Fibroblast of skin of scalp (primary cell): ENCODE measurements around the gene BICRA.
"Not testable (repeated sequence)": the region's sequence is repeated elsewhere in the genome, so short reads cannot be mapped to it uniquely, and the experiment has no call there.

Experiments used
- DNase-seq: peaks from one replicate; pipeline ENCODE4 v3.0.0-alpha.2; 2013

Gene BICRA

DNA sequence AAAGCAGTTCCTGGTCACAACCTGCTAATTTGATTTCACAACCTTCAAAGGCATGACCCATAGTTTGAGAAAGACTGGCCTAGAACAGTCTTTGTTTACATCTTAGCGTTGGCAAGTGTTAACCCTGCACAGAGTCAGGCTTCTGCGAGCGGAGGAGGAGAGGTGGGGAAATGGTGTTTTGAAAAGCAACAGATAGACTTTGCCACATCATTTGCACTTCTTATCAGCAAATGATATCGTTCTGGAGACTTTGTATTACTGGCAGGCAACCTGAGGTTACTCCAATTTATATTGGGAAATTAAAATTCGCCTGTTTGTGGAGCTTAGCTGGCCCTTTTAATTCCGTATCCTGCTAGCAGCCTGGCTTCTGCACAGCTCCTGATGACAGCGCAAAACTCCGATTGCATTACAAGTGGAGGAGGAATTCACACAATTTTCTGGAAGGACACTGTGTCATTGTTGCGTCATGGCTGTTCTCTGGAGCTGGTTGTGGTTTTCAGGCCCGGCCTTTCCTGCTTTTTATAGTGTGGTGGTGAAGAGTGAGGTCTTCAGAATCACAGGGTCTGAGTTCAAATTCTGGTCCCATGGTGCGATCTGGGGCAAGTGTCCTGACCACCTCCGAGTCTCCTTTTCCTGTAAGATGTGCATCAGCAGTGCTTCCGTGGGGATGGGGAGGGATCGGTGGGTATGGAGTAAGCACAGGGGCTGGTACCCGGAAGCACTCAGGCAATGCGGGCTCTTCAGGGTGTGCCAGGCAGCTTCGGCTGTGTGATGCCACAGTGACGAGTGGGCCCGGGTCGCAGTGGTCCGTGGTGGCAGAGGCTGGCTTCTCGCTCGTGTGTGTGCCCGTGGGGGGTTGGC is 55.2 kb downstream of the BICRA start:
- peak; percentile 98 for DNase-seq

DNA sequence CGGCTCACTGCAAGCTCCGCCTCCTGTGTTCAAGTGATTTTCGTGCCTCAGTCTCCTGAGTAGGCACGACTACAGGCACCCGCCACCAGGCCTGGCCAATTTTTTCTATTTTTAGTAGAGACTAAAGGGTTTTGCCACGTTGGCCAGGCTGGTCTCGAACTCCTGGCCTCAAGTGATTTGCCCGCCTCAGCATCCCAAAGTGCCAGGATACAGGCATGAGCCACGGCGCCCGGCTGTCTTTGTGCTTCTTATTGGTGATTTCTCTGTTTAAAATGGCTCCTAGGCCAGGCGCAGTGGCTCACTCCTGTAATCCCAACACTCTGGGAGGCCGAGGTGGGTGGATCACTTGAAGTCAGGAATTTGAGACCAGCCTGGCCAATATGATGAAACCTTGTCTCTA is 59.6 kb downstream of the BICRA start:
- DNase-seq: not testable (repeated sequence)

DNA sequence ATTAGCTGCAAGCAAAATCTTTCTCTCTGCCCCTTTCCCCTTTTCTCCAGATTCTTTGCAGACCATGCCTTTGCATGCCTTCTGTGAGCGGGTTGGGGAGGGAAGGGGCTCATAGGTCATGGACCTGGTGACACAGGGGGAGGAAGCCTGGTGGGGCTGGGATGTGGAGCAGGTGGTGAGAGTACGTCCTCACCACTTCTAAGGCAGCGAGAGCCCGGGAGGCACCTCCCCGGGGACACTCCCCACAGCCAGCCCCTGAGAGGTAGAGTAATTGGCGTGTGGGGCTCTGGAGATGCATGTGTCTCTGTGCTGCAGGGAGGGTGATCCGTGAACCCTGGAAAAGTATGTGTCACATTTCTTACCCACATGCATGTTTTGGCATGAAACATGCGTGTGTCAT is 61.8 kb downstream of the BICRA start:
- DNase-seq: no peak

DNA sequence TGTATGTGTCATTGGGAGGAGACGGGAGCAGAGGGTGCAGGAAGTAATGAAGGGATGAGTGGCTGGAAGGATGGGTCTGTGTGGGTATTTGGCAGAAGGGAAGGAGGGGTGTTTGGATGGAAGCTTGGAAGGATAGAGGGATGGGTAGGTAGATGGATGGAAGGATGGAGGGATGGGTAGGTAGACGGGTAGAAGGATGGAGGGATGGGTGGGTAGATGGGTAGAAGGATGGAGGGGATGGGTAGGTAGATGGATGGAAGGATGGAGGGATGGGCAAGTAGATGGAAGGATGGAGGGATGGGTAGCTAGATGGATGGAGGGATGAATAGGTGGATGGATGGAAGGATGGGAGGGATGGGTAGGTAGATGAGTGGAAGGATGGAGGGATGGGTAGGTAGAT is 62.6 kb downstream of the BICRA start:
- no peak for DNase-seq

DNA sequence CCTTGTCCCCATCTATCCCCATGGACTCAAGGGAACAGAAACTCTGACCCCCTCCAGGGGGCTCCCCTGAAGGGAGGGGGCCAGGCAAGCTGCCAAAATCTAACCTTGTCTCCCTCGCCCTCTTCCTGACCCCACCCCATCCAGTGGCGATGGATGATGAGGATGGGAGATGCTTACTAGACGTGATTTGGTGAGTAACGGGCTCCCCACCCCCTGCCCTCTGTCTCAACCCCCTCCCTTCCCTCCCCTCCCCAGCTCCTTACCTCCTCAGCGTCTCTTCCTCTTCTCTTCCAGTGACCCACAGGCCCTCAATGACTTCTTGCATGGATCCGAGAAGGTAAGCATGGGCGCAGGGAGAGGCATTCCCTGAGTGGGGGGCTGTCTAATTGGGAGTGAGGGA is 64.5 kb downstream of the BICRA start:
- DNase-seq: no peak

DNA sequence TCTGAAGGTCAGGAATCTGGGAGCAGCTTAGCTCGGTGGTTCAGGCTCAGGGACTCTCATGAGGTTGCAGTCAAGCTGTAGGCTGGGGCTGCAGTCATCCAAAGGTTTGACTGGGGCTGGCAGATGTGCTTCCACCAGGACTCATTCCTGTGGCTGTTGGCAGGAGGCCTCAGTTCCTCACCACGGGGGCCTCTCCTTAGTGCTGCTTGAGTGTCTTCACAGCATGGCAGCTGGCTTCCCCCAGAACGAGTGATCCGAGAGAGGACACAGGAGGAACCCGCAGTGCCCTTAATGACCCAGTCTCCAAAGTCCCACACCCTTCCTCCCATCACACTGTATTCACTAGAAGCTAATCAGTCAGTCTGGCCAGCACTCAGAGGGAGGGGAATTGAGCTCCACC is 65.6 kb downstream of the BICRA start:
- no peak for DNase-seq

DNA sequence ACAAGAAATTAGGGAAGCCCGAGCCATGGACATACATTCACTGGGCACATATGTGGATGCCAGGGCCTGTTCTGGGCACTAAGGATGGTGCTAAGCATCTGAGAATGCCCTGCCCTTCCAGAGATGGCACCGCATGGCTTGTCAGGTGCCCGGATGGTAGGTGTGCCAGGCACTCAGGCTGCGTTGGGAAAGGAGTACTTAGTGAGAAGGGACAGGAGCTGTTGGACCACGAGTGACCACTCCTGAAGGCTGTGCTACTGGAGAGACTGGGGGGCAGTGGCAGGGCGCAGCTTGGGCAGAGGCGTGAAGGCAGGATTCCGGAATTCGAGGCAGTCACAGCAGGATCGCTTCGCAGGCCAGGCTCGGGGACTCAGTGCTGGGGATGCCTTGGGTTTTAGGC is 66.3 kb downstream of the BICRA start:
- DNase-seq: no peak

DNA sequence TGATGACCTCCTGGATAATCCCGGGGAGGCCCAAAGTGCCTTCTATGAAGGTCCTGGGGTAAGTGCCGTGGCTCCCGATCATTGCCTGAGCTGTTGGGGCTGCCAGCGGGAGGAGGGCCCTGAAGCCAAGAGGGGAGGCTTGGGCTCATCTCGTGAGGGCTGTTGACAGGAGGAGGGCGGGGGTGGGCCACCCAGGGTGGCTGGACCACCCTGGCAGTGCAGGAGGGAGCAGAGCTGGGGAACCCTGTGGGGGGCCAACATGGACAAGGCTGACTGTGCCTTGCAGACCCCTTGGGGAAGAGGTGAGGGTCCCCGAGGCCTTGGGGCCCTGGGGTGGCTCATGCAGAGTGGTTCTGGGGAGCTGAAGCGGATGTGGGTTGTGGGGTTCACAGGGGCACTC is 66.9 kb downstream of the BICRA start:
- DNase-seq: no peak

DNA sequence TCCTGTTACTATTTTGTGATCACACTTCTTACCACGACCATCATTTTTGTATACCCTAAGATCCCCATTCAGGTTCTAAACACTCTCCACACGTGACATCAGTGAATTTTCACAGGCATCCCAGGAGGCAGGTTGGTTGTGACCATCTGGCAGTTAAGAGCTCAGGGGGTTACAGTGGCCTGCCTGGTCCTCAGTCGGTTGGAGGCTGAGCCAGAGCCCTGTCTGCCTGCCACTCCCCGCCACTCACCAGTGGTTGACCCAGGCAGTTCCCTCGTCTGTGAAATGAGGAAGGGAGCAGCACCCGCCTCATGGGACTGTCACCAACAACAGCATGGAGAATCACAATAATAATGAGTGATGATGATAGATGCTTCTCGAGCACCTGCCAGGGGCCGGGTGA is 67.9 kb downstream of the BICRA start:
- DNase-seq: no peak

DNA sequence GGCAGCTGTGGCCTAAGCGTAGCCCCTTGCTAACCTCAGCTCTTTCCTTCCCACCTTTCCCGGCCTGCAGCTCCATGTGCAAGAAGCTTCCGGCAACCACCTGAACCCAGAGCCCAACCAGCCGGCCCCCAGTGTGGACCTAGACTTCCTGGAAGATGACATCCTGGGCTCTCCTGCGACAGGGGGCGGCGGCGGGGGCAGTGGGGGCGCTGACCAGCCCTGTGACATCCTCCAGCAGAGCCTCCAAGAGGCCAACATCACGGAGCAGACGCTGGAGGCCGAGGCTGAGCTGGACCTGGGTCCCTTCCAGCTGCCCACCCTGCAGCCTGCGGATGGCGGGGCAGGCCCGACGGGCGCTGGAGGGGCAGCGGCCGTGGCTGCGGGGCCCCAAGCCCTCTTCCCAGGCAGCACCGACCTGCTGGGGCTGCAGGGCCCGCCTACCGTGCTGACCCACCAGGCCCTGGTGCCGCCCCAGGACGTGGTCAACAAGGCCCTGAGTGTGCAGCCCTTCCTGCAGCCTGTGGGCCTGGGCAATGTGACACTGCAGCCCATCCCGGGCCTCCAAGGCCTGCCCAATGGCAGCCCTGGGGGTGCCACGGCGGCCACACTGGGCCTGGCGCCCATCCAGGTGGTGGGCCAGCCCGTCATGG is 70.4 kb downstream of the BICRA start:
- no peak for DNase-seq

DNA sequence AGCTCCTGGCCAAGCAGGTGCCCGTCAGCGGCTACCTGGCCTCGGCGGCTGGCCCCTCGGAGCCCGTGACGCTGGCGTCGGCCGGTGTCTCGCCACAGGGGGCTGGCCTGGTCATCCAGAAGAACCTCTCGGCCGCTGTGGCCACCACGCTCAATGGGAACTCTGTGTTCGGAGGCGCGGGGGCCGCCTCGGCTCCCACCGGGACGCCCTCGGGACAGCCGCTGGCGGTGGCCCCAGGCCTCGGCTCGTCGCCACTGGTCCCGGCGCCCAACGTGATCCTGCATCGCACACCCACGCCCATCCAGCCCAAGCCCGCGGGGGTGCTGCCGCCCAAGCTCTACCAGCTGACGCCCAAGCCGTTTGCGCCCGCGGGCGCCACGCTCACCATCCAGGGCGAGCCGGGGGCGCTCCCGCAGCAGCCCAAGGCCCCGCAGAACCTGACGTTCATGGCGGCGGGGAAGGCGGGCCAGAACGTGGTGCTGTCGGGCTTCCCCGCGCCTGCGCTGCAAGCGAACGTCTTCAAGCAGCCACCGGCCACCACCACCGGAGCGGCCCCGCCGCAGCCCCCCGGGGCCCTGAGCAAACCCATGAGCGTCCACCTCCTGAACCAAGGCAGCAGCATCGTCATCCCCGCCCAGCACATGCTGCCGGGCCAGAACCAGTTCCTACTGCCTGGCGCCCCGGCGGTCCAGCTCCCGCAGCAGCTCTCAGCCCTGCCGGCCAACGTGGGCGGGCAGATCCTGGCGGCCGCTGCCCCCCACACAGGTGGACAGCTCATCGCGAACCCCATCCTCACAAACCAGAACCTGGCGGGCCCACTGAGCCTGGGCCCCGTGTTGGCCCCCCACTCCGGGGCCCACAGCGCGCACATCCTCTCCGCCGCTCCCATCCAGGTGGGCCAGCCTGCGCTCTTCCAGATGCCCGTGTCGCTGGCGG is 71.3 kb downstream of the BICRA start:
- no peak for DNase-seq

DNA sequence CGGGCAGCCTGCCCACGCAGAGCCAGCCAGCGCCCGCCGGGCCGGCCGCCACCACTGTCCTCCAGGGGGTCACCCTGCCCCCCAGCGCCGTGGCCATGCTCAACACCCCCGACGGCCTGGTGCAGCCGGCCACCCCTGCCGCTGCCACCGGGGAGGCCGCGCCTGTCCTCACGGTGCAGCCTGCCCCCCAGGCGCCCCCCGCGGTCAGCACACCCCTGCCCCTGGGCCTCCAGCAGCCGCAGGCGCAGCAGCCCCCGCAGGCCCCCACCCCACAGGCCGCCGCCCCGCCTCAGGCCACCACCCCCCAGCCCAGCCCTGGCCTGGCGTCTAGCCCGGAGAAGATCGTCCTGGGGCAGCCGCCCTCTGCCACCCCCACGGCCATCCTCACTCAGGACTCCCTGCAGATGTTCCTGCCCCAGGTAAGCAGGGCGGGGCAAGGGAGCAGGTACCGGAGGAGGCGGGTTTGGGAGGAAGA is 72.0 kb downstream of the BICRA start:
- no peak for DNase-seq

DNA sequence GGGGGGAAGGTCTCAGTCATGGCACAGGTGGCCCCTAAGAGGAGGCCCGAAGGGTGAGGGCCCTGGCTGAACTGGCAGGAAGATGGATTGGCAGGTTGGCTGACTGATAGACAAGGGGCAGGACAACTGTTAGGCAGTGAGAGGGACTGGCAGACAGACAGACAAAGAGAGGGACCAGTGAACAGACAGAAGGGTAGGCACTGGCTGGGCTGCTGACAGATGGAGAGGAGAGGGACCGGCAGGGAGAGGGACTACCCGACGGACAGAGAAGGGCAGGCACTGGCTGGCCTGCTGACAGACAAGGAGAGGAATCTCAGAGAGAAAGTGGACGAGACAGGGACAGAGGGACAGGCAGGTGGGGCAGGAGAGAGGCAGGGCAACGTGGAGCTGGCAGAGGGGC is 72.5 kb downstream of the BICRA start:
- no peak for DNase-seq

DNA sequence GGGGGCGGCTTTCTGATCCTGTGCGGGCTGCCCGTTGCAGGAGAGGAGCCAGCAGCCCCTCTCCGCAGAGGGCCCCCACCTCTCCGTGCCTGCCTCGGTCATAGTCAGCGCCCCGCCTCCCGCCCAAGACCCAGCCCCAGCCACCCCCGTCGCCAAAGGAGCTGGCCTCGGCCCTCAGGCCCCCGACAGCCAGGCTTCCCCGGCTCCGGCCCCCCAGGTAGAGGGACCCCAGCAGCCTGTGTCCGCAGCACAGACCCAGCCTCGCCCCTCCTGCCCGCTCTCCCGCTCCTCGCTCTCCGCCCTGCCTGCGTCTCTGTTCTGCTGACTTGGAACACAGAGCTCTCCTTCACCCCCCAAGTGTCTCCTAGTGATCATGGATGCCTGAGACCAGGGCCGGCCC is 73.0 kb downstream of the BICRA start:
- DNase-seq: no peak

DNA sequence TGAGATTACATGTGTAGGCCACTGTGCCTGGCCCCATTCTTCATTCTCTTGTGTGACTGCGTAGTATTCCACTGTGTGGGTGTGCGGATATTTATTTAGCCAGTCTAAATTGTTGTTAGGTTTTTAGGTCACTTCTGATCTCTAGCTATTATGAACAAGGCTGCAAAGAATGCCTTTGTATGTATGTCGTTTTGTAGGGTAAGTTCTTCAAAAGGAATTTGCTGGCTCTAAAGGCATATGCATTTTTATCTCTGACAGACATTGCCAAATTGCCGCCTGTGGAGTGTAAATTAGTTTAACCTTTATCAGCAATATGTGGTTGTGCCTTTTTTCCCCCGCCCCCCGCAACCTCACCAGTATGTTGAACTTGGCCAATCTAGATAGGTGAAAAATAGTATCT is 74.0 kb downstream of the BICRA start:
- no peak for DNase-seq

DNA sequence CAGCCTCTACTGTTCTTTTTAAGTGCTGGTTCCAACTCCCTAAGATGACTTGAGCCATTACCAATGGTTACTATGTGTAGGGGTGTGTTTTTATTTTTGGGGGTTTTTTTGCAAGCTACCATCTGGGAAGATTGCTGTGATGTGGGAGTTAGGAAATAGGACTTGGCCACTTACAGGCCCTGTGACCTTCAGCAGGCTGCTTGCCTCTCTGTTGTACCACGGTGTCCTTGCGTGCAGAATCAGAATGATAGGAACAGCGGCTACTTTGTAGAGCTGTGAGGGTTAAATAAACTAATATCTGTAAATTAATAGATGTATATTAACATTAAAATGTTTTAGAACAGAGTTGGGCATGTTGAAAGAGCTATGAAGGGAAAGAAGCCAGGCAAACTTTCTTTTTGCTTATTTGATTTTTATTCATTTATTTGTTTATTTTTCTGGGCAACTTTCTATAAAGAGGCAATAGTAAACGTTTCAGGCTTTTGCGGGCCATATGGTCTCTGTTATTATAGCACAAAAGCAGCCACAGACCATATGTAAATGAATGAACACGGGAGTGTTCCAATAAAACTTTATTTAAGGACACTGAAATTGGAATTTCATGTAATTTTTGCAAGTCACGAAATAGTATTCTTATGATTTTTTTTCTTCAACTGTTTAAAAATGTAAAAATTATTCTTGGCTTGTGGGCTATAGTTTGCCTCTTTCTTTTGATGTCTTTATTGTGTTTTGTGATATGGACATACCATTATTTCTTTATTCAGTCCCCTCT is 77.9 kb downstream of the BICRA start:
- DNase-seq: no peak

DNA sequence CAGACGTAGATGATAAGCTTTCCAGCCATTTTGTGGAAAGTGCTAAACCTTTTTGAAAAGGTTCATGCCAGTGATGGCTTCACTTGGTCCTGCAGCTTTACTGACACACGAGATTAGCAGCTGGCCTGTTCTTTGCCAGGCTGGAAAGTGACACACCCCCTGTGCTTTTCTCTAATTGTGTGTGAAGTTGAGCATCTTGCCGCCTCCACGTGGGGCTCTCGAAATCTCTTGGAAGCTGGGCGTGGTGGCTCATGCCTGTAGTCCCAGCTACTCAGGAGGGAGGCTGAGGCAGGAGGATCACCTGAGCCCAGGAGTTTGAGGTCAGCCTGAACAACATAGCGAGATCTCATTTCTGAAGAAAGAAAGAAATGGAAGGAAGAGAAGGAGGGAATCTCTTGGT is 79.0 kb downstream of the BICRA start:
- no peak for DNase-seq

DNA sequence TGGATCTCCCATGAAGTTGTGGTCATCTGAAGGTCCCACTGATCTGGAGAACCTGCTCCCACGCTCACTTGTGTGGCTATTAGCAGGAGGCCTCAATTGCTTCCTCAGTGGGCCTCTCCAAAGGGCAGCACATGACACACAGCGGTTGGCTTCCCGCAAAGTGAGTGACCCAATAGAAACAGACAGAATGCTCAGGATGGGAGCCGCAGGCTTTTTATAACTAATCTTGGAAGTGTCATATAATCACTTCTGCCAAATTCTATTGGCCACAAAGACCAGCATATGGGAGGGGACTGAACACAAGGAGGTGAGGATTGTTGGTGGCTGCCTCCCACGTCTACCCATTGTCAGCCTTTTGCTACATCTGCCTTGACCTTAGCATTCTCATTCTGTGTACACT is 82.2 kb downstream of the BICRA start:
- no peak for DNase-seq

DNA sequence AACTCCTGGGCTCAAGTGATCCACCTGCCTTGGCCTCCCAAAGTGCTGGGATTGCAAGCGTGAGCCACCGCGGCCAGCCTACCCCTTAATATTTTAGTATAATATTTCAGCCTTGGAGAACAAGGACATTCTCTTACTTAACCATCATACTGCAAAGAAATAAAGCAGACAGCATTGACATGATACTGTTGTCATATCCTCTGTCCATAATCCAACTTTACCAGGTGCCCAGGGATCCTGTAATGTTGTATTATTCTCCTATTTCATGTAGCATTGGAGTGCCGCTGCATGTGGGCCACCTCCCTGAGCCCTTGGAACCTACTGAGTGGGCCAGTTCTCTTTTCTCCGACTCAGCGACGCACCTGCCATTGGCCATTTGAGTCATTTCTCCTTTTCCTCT is 82.8 kb downstream of the BICRA start:
- DNase-seq: no peak

DNA sequence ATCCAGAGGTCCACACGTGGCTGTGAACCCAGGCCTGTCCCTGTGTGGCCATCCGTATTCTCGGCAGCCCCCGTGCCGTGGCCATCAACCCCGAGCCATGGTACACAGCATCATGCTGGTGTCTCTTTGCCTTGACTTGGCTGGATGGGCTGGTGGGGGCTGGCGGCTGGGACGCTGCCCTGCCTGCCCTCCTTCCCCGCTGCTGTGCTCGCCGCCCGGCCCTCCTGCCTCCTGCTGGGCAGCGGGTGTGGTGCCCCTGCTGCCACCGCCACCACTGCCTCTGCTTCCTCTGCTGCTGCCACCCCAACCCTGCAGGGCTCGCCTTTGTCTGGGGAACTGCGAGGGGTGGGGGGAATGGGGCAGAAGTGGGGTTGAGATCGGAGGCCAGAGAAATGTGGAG is 84.6 kb downstream of the BICRA start:
- no peak for DNase-seq

DNA sequence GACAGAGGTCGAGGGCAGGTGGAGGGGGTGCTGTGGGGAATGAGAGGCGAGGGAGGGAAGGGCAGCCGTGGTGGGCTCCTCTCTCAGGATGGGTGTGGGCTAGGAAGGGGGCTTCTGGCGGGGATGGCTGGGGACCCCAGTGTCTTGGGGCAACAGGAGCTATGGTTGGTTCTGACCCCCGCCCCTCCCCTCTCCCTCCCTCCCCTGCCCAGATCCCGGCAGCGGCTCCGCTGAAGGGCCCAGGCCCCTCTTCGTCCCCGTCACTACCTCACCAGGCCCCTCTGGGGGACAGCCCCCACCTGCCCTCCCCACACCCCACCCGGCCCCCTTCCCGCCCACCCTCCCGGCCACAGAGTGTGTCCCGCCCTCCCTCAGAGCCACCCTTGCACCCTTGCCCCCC is 85.0 kb downstream of the BICRA start:
- no peak for DNase-seq
